Measurements from ENCODE around the gene DUSP7. TPM values are rescaled to one million over a fixed set of nuclear protein-coding genes. Genes with fewer than 3 reads are reported as not detected.

The DUSP7 gene
- total RNA-seq, 1 experiment from 2014 or later = 20.1 TPM

DNA sequence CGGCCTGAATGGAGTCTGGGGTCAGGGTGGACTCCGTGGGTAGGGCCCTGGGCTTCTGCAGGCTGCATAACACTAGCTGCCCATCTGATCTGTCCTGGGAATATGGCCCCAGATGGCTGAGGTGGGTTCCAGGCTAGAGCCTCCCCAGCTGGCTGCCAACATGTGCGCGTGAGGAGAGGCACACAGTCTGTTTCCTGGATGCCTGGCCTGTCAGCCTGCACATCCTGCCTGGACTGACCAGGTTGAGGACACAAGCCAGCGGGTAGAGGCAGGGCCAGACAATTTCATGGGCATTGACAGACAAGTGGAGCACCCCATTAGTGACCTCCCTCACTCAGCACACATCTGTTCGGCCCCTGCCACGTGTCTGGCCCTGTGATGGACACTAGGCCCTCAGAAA is 30.9 kb downstream of the DUSP7 start:
- intact Hi-C loops (cut with micrococcal nuclease; ENCODE audit: unreplicated experiment) = no loop called here
- TF ChIP-seq, protein P1, sequence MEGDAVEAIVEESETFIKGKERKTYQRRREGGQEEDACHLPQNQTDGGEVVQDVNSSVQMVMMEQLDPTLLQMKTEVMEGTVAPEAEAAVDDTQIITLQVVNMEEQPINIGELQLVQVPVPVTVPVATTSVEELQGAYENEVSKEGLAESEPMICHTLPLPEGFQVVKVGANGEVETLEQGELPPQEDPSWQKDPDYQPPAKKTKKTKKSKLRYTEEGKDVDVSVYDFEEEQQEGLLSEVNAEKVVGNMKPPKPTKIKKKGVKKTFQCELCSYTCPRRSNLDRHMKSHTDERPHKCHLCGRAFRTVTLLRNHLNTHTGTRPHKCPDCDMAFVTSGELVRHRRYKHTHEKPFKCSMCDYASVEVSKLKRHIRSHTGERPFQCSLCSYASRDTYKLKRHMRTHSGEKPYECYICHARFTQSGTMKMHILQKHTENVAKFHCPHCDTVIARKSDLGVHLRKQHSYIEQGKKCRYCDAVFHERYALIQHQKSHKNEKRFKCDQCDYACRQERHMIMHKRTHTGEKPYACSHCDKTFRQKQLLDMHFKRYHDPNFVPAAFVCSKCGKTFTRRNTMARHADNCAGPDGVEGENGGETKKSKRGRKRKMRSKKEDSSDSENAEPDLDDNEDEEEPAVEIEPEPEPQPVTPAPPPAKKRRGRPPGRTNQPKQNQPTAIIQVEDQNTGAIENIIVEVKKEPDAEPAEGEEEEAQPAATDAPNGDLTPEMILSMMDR (conservative IDR thresholded peaks at IDR 0.05; ENCODE audit: low read depth, low read length) = no peak
- no peak for TF ChIP-seq EZH2 (IDR thresholded peaks at IDR 0.05; ENCODE audit: borderline replicate concordance, low read depth, low read length, poor library complexity, severe bottlenecking)
- no peak for DNase-seq (ENCODE audit: low spot score)
- POLR2A ChIA-PET (ENCODE audit: low non-redundant PET) = no interaction called here
- Histone ChIP-seq H3K4me1 (ENCODE audit: insufficient read depth, low read length, poor library complexity, severe bottlenecking) (peaks cover 10% of the 10 kb centered on the region), H3K4me3 (ENCODE audit: low read depth, low read length, poor library complexity, severe bottlenecking) (no peak overlapping the region), H3K9me3 (ENCODE audit: low read depth, low read length, poor library complexity, severe bottlenecking) (no peaks in the 10 kb centered on the region), H3K36me3 (ENCODE audit: insufficient read depth, low read length, poor library complexity, severe bottlenecking) (no peaks in the 10 kb centered on the region), H3K27me3 (replicated peaks; ENCODE audit: insufficient read depth, low read depth, low read length, poor library complexity) (no peaks in the 10 kb centered on the region), H3K27ac (ENCODE audit: low read depth, low read length, poor library complexity, severe bottlenecking) (no peak overlapping the region)
- no TSS peak for BruUV-seq (replicated peaks)
- CTCF ChIA-PET = no interaction called here

DNA sequence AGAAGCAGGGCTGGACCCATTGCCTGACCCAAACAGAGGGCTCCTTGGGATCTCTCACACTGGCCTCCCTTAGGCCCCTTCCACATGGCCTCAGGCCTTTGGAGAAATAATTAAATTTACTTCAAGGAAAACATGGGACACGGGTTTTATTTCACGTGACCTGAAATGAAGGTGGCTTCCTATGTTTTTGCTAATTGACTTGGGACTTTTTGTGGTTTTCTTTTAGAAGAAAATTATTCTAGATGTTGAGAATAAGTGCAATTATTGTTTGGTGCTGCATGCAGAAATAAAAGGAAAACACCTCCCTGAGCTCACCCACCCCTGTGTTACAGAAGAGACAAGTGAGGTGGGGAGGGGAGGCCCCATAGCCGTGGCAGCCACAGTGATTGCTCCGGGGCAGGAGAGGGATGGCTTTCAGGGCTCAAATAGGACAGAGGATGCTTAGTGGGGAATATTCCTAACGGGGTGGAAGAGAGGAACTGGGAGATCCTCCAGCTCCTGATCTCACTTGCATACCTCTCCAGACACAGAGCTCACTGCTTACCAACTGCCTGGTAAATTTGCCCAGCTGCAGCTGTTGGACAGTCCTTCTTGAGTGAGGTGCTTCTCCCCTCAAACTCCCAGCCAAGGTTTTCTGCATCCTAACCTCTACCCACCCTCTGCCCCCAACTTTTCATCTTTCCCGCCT is 31.5 kb downstream of the DUSP7 start:
- Histone ChIP-seq H3K4me1 (ENCODE audit: insufficient read depth, low read length, poor library complexity, severe bottlenecking) (peaks cover 10% of the 10 kb centered on the region), H3K9me3 (ENCODE audit: low read depth, low read length, poor library complexity, severe bottlenecking) (no peaks in the 10 kb centered on the region), H3K36me3 (ENCODE audit: insufficient read depth, low read length, poor library complexity, severe bottlenecking) (no peaks in the 10 kb centered on the region), H3K4me3 (ENCODE audit: low read depth, low read length, poor library complexity, severe bottlenecking) (no peak overlapping the region), H3K27me3 (replicated peaks; ENCODE audit: insufficient read depth, low read depth, low read length, poor library complexity) (no peaks in the 10 kb centered on the region), H3K27ac (ENCODE audit: low read depth, low read length, poor library complexity, severe bottlenecking) (no peak overlapping the region)
- no peak for DNase-seq (ENCODE audit: low spot score)
- no TSS peak for BruUV-seq (replicated peaks)
- intact Hi-C loops (cut with micrococcal nuclease; ENCODE audit: unreplicated experiment) = no loop called here
- POLR2A ChIA-PET (ENCODE audit: low non-redundant PET) = no interaction called here
- TF ChIP-seq EZH2 (IDR thresholded peaks at IDR 0.05; ENCODE audit: borderline replicate concordance, low read depth, low read length, poor library complexity, severe bottlenecking) = no peak
- TF ChIP-seq, protein P1 (conservative IDR thresholded peaks at IDR 0.05; ENCODE audit: low read depth, low read length) = no peak
- CTCF ChIA-PET = no interaction called here

GRCh38 chr3:52023860-52024764 is 32.3 kb downstream of the DUSP7 start:
- ChIA-PET POLR2A (ENCODE audit: low non-redundant PET) (no interaction called here), CTCF (no interaction called here)
- no peak overlapping the region for H3K4me3 ChIP-seq (ENCODE audit: low read depth, low read length, poor library complexity, severe bottlenecking)
- no peak for TF ChIP-seq EZH2 (IDR thresholded peaks at IDR 0.05; ENCODE audit: borderline replicate concordance, low read depth, low read length, poor library complexity, severe bottlenecking)
- TF ChIP-seq, protein P1 (conservative IDR thresholded peaks at IDR 0.05; ENCODE audit: low read depth, low read length) = no peak
- DNase-seq (ENCODE audit: low spot score) = no peak
- H3K4me1 ChIP-seq (ENCODE audit: insufficient read depth, low read length, poor library complexity, severe bottlenecking) = peaks cover 10% of the 10 kb centered on the region
- no peak overlapping the region for H3K27ac ChIP-seq (ENCODE audit: low read depth, low read length, poor library complexity, severe bottlenecking)
- intact Hi-C loops (cut with micrococcal nuclease; ENCODE audit: unreplicated experiment) = no loop called here
- H3K27me3 ChIP-seq (replicated peaks; ENCODE audit: insufficient read depth, low read depth, low read length, poor library complexity) = no peaks in the 10 kb centered on the region
- H3K9me3 ChIP-seq (ENCODE audit: low read depth, low read length, poor library complexity, severe bottlenecking) = no peaks in the 10 kb centered on the region
- no TSS peak for BruUV-seq (replicated peaks)
- H3K36me3 ChIP-seq (ENCODE audit: insufficient read depth, low read length, poor library complexity, severe bottlenecking) = no peaks in the 10 kb centered on the region

Measured in A673 (cell line).